Ascending aorta (tissue), 2 donors: Measurements from ENCODE around the gene NBEAL1. TPM values are rescaled to one million over a fixed set of nuclear protein-coding genes. Genes with fewer than 3 reads are reported as not detected.
"Not testable (repeated sequence)": the region's sequence is repeated elsewhere in the genome, so short reads cannot be mapped to it uniquely, and the experiment has no call there.

ENCODE experiments used
- DNase-seq, 2 donors: peaks; one replicate each; pipeline ENCODE4 v3.0.0-alpha.2; 2019; ENCODE audit warnings: low spot score in 2 of 2
- H3K27ac ChIP-seq, 2 donors: fragments of 200-600 bp; sonication (generic); one replicate each; pipeline ENCODE4 v1.5.1; 2016 to 2017; ENCODE audit warnings: mild to moderate bottlenecking in 1 of 2
- H3K27me3 ChIP-seq: fragments of 200-600 bp; sonication (generic); one replicate; pipeline ENCODE4 v1.5.1; 2017
- H3K36me3 ChIP-seq, 2 donors: fragments of 200-600 bp; sonication (generic); one replicate each; pipeline ENCODE4 v1.5.1; 2016
- H3K4me1 ChIP-seq, 2 donors: fragments of 200-600 bp; sonication (generic); one replicate each; pipeline ENCODE4 v1.5.1; 2016 to 2017; ENCODE audit warnings: mild to moderate bottlenecking in 1 of 2
- H3K4me3 ChIP-seq, 2 donors: fragments of 200-600 bp; sonication (generic); one replicate each; pipeline ENCODE4 v1.5.1; 2016 to 2017; ENCODE audit warnings: mild to moderate bottlenecking in 1 of 2
- H3K9me3 ChIP-seq, 2 donors: fragments of 200-600 bp; sonication (generic); one replicate each; pipeline ENCODE4 v1.5.1; 2016
- CTCF ChIP-seq, 3 experiments: fragments of 200-600 bp in 2 of 3; fragments of 450-650 bp in 1 of 3; sonication (generic) in 2 of 3; IDR thresholded peaks; one replicate each; pipeline ENCODE4 v1.5.1; 2016 to 2019; ENCODE audit warnings: antibody characterized with exemption in 3 of 3, mild to moderate bottlenecking in 1 of 3, moderate library complexity in 1 of 3
- intact Hi-C: fragments of 100-400 bp; cut with DNase I; formaldehyde crosslinking; loops from one replicate; pipeline ENCODE4 v1.15.1; 2023
- total RNA-seq: library from RNA; depleted of rRNA; stranded (reverse); fragments of >200 nt; gene quantifications from one replicate; pipeline ENCODE4 v1.1.0, GENCODE V29; 2016

Gene NBEAL1
- total RNA-seq, 1 donor from 2014 or later = 33.0 TPM

GRCh38 chr2:202989749-202990148 lies 24.9 kb upstream of the NBEAL1 start:
- intact Hi-C loops = no loop called here
- no peak for TF ChIP-seq CTCF (IDR thresholded peaks at IDR 0.05)
- H3K36me3 ChIP-seq = no peaks in the 10 kb centered on the region
- H3K27ac ChIP-seq = no peak overlapping the region
- DNase-seq = no peak
- no peak overlapping the region for H3K4me3 ChIP-seq
- no peaks in the 10 kb centered on the region for H3K27me3 ChIP-seq
- H3K9me3 ChIP-seq = no peaks in the 10 kb centered on the region
- H3K4me1 ChIP-seq = no peaks in the 10 kb centered on the region

- intact Hi-C loops = no loop called here
- no peak for DNase-seq
- H3K27me3 ChIP-seq = no peaks in the 10 kb centered on the region
- no peaks in the 10 kb centered on the region for H3K4me1 ChIP-seq
- no peak for TF ChIP-seq CTCF (IDR thresholded peaks at IDR 0.05)
- no peak overlapping the region for H3K27ac ChIP-seq
- no peaks in the 10 kb centered on the region for H3K36me3 ChIP-seq
- H3K9me3 ChIP-seq = no peaks in the 10 kb centered on the region
- no peak overlapping the region for H3K4me3 ChIP-seq
Measured at GRCh38 chr2:202990501-202990900, 24.2 kb upstream of the NBEAL1 start.

GRCh38 chr2:202997113-202997512 lies 17.6 kb upstream of the NBEAL1 start:
- H3K4me3 ChIP-seq, H3K36me3 ChIP-seq, H3K27me3 ChIP-seq, H3K27ac ChIP-seq, intact Hi-C loops, H3K9me3 ChIP-seq, DNase-seq, H3K4me1 ChIP-seq: not testable (repeated sequence)

DNA sequence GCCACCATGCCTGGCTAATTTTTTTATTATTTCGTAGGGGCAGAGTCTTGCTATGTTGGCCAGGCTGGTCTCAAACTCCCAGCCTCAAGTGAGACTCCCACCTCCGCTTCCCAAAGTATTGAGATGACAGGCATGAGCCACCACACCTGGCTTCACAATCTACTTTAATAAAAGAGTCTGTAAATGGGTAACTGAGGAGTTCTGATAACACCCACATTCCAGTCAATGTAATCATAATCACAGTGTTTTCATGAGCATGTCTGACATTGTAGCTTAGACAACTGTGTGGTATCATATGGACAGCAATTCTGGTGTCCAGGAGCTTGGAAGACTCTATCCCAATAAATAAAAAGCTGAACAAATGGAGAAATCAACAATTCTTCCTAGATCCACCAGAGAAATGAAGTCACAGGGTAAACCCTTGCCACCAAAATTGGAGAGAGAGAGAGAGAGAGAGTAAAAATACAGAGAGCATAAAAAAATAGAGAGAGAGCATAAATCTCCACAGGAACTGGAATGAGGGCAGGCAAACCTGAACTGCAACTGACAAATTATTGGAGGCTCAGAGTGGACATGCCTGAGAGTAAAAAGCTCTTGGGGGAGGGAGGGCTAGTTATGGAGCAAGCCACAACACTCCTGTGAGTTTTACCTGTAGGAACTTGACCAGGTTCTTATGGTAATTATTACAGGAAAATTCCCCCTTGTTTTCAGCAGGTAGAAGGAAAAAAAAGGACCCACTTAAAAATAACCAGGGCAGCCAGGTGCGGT lies 12.4 kb upstream of the NBEAL1 start:
- Histone ChIP-seq H3K4me3 (no peak overlapping the region), H3K9me3 (no peaks in the 10 kb centered on the region), H3K27me3 (no peaks in the 10 kb centered on the region), H3K36me3 (no peaks in the 10 kb centered on the region), H3K27ac (no peak overlapping the region), H3K4me1 (no peaks in the 10 kb centered on the region)
- no peak for DNase-seq
- TF ChIP-seq CTCF (IDR thresholded peaks at IDR 0.05) = no peak
- intact Hi-C loops = no loop called here

GRCh38 chr2:203003716-203004115 lies 11.0 kb upstream of the NBEAL1 start:
- no peak for DNase-seq
- Histone ChIP-seq H3K4me3 (no peak overlapping the region), H3K27me3 (no peaks in the 10 kb centered on the region), H3K4me1 (no peaks in the 10 kb centered on the region), H3K9me3 (no peaks in the 10 kb centered on the region), H3K36me3 (no peaks in the 10 kb centered on the region), H3K27ac (no peak overlapping the region)
- intact Hi-C loops = no loop called here
- TF ChIP-seq CTCF (IDR thresholded peaks at IDR 0.05) = no peak

DNA sequence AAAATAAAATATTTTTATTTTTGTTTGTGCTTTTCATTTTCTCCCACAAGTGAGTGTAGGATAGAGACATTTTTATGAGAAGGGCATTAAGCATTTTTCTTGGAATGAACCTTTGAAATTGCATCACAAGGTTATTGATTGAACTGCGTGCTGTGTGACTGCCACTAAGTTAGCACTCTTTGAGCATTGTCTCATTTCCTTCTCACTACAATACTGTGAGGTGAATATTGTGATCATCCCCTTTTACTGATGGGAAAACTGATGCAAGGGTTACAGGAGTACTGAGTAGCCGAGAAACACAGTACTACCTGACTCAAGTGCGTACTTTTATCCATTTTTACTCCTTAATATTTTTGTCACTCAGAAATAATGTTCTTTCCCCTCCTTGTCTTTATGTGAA lies 2.0 kb downstream of the NBEAL1 start:
- Histone ChIP-seq H3K36me3 (no peaks in the 10 kb centered on the region), H3K4me3 (peak overlapping the region; percentile 72 to 83), H3K9me3 (no peaks in the 10 kb centered on the region), H3K27ac (peak overlapping the region; percentile 90 to 97), H3K4me1 (peaks cover 0 to 18% of the 10 kb centered on the region in 2 donors), H3K27me3 (no peaks in the 10 kb centered on the region)
- TF ChIP-seq CTCF (IDR thresholded peaks at IDR 0.05) = no peak
- intact Hi-C loops = loop anchor here (10.0 kb wide), 1 partner anchor 382 kb away; the partner anchor contains the start of gene FAM117B
- no peak for DNase-seq
